ENCODE results near the gene GRIN2A.

Gene GRIN2A

GRCh38 chr16:10180042-10180770, 2.0 kb downstream of the GRIN2A start:
- ATAC-seq (ENCODE audit: low read depth) (no peak), DNase-seq (ENCODE audit: low spot score) (no peak)
- TF ChIP-seq CTCF (IDR thresholded peaks at IDR 0.05; ENCODE audit: poor library complexity, severe bottlenecking) = no peak
- Histone ChIP-seq H3K27ac (ENCODE audit: poor library complexity, severe bottlenecking) (no peak overlapping the region), H3K9me3 (ENCODE audit: severe bottlenecking) (no peaks in the 10 kb centered on the region), H3K4me1 (ENCODE audit: insufficient read depth, poor library complexity, severe bottlenecking) (no peaks in the 10 kb centered on the region), H3K4me3 (ENCODE audit: severe bottlenecking) (no peak overlapping the region), H3K27me3 (ENCODE audit: insufficient read depth, poor library complexity, severe bottlenecking) (peaks cover 56% of the 10 kb centered on the region), H3K36me3 (ENCODE audit: low read depth) (no peaks in the 10 kb centered on the region)

- DNase-seq (ENCODE audit: low spot score) = no peak
- Histone ChIP-seq H3K27me3 (ENCODE audit: insufficient read depth, poor library complexity, severe bottlenecking) (peaks cover 43% of the 10 kb centered on the region), H3K9me3 (ENCODE audit: severe bottlenecking) (no peaks in the 10 kb centered on the region), H3K36me3 (ENCODE audit: low read depth) (no peaks in the 10 kb centered on the region), H3K27ac (ENCODE audit: poor library complexity, severe bottlenecking) (no peak overlapping the region), H3K4me3 (ENCODE audit: severe bottlenecking) (no peak overlapping the region), H3K4me1 (ENCODE audit: insufficient read depth, poor library complexity, severe bottlenecking) (no peaks in the 10 kb centered on the region)
- no peak for TF ChIP-seq CTCF (IDR thresholded peaks at IDR 0.05; ENCODE audit: poor library complexity, severe bottlenecking)
- ATAC-seq (ENCODE audit: low read depth) = no peak
Observed at GRCh38 chr16:10178526-10178925, 3.7 kb downstream of the GRIN2A start.

GRCh38 chr16:10178080-10178479, 4.1 kb downstream of the GRIN2A start:
- TF ChIP-seq CTCF (IDR thresholded peaks at IDR 0.05; ENCODE audit: poor library complexity, severe bottlenecking) = no peak
- Histone ChIP-seq H3K4me1 (ENCODE audit: insufficient read depth, poor library complexity, severe bottlenecking) (no peaks in the 10 kb centered on the region), H3K27me3 (ENCODE audit: insufficient read depth, poor library complexity, severe bottlenecking) (peaks cover 39% of the 10 kb centered on the region), H3K4me3 (ENCODE audit: severe bottlenecking) (no peak overlapping the region), H3K9me3 (ENCODE audit: severe bottlenecking) (no peaks in the 10 kb centered on the region), H3K36me3 (ENCODE audit: low read depth) (no peaks in the 10 kb centered on the region), H3K27ac (ENCODE audit: poor library complexity, severe bottlenecking) (no peak overlapping the region)
- ATAC-seq (ENCODE audit: low read depth) (no peak), DNase-seq (ENCODE audit: low spot score) (no peak)

- DNase-seq (ENCODE audit: low spot score) (no peak), ATAC-seq (ENCODE audit: low read depth) (no peak)
- Histone ChIP-seq H3K27me3 (ENCODE audit: insufficient read depth, poor library complexity, severe bottlenecking) (no peaks in the 10 kb centered on the region), H3K27ac (ENCODE audit: poor library complexity, severe bottlenecking) (no peak overlapping the region), H3K4me3 (ENCODE audit: severe bottlenecking) (no peak overlapping the region), H3K4me1 (ENCODE audit: insufficient read depth, poor library complexity, severe bottlenecking) (no peaks in the 10 kb centered on the region), H3K9me3 (ENCODE audit: severe bottlenecking) (no peaks in the 10 kb centered on the region), H3K36me3 (ENCODE audit: low read depth) (no peaks in the 10 kb centered on the region)
- no peak for TF ChIP-seq CTCF (IDR thresholded peaks at IDR 0.05; ENCODE audit: poor library complexity, severe bottlenecking)
Observed at GRCh38 chr16:10172848-10173655, 9.2 kb downstream of the GRIN2A start.

- Histone ChIP-seq H3K4me3 (ENCODE audit: severe bottlenecking) (no peak overlapping the region), H3K9me3 (ENCODE audit: severe bottlenecking) (no peaks in the 10 kb centered on the region), H3K4me1 (ENCODE audit: insufficient read depth, poor library complexity, severe bottlenecking) (no peaks in the 10 kb centered on the region), H3K27me3 (ENCODE audit: insufficient read depth, poor library complexity, severe bottlenecking) (peaks cover 4% of the 10 kb centered on the region), H3K36me3 (ENCODE audit: low read depth) (no peaks in the 10 kb centered on the region), H3K27ac (ENCODE audit: poor library complexity, severe bottlenecking) (no peak overlapping the region)
- TF ChIP-seq CTCF (IDR thresholded peaks at IDR 0.05; ENCODE audit: poor library complexity, severe bottlenecking) = no peak
- no peak for ATAC-seq (ENCODE audit: low read depth)
- no peak for DNase-seq (ENCODE audit: low spot score)
Observed at GRCh38 chr16:10171221-10171620, 11.0 kb downstream of the GRIN2A start.
